H1 (cell line): ENCODE measurements around the gene DIABLO. TPM values are rescaled to one million over a fixed set of nuclear protein-coding genes. Genes with fewer than 3 reads are reported as not detected.

Experiments
- CTCF ChIA-PET: fragments of 300-600 bp; sonication (Branson Sonifier 250); formaldehyde crosslinking; loops from one replicate; lab custom pipeline; 2021; ENCODE audit not compliant: partially characterized antibody; lab: Charles Lee
- POLR2A ChIA-PET: fragments of 300-600 bp; sonication (Branson Sonifier 250); formaldehyde crosslinking; loops from one replicate; lab custom pipeline; 2021; ENCODE audit warnings: inconsistent platforms; ENCODE audit not compliant: partially characterized antibody; lab: Charles Lee
- DNase-seq, 2 experiments: peaks; one replicate each; pipeline versions ENCODE4 v3.0.0 to v3.0.0-alpha.2; 2010 to 2022; ENCODE audit warnings: low spot score in 2 of 2, low read depth in 1 of 2, mixed read lengths in 1 of 2
- FAIRE-seq: peaks from 2 replicates; lab custom pipeline; 2011; peaks lifted over from hg19 to GRCh38; lab: Jason Lieb, UNC
- H2AFZ ChIP-seq: 2 replicates; pipeline ENCODE4 v1.8.1; 2012; ENCODE audit warnings: low read length, inconsistent platforms
- H2AK5ac ChIP-seq: 2 replicates; pipeline ENCODE4 v1.6.1; 2013; ENCODE audit warnings: low read depth, low read length
- H2BK120ac ChIP-seq: replicated peaks from 2 replicates; pipeline ENCODE3; 2013; ENCODE audit warnings: low read depth, low read length, inconsistent platforms
- H2BK12ac ChIP-seq: 2 replicates; pipeline ENCODE4 v1.6.1; 2013; ENCODE audit warnings: low read depth, low read length
- H2BK15ac ChIP-seq: 2 replicates; pipeline ENCODE4 v1.6.1; 2013; ENCODE audit warnings: low read length
- H2BK20ac ChIP-seq: 2 replicates; pipeline ENCODE4 v1.6.1; 2013; ENCODE audit warnings: low read length
- H2BK5ac ChIP-seq: 2 replicates; pipeline ENCODE4 v1.6.1; 2013; ENCODE audit warnings: low read depth, low read length
- H3K14ac ChIP-seq: 2 replicates; pipeline ENCODE4 v1.6.1; 2013; ENCODE audit warnings: inconsistent platforms; ENCODE audit not compliant: insufficient read length
- H3K18ac ChIP-seq: 2 replicates; pipeline ENCODE4 v1.6.1; 2013; ENCODE audit warnings: low read length; ENCODE audit errors: extremely low read depth
- H3K23ac ChIP-seq: 2 replicates; pipeline ENCODE4 v1.6.1; 2013; ENCODE audit warnings: inconsistent platforms; ENCODE audit not compliant: insufficient read length
- H3K23me2 ChIP-seq: 2 replicates; pipeline ENCODE4 v1.6.1; 2013; ENCODE audit warnings: low read depth, low read length
- H3K27ac ChIP-seq: 2 replicates; pipeline ENCODE4 v1.6.1; 2011; ENCODE audit warnings: low read depth, low read length, inconsistent platforms
- H3K27me3 ChIP-seq, 4 experiments: replicated peaks in 1 of 4; 1 replicate in 1 of 4; 2 replicates in 3 of 4; pipeline versions ENCODE4 v1.6.1 to v1.8.1; 2011 to 2013; ENCODE audit warnings: low read length in 3 of 4, mild to moderate bottlenecking in 3 of 4, inconsistent platforms in 2 of 4, mixed read lengths in 2 of 4, moderate library complexity in 1 of 4; ENCODE audit not compliant: control insufficient read depth in 3 of 4, insufficient read depth in 3 of 4; ENCODE audit errors: extremely low read depth in 1 of 4
- H3K36me3 ChIP-seq, 4 experiments: 2 replicates each; pipeline versions ENCODE4 v1.6.1 to v1.8.1; 2011 to 2013; ENCODE audit warnings: mild to moderate bottlenecking in 4 of 4, low read length in 3 of 4, moderate library complexity in 2 of 4, control low read depth in 1 of 4, inconsistent platforms in 1 of 4; ENCODE audit not compliant: insufficient read depth in 4 of 4, control insufficient read depth in 2 of 4
- H3K4ac ChIP-seq: replicated peaks from 2 replicates; pipeline ENCODE3; 2013; ENCODE audit warnings: low read length, low read depth, mixed read lengths, inconsistent platforms; ENCODE audit not compliant: insufficient read length
- H3K4me1 ChIP-seq, 4 experiments: replicated peaks in 1 of 4; 1 replicate in 1 of 4; 2 replicates in 3 of 4; pipeline versions ENCODE4 v1.6.1 to v1.8.1; 2011 to 2013; ENCODE audit warnings: low read length in 3 of 4, inconsistent platforms in 2 of 4, mixed read lengths in 1 of 4; ENCODE audit not compliant: insufficient read depth in 4 of 4, control insufficient read depth in 3 of 4
- H3K4me2 ChIP-seq, 2 experiments: 2 replicates each; pipeline versions ENCODE4 v1.6.1 to v1.8.1; 2011 to 2013; ENCODE audit warnings: low read depth in 2 of 2, low read length in 2 of 2, control low read depth in 1 of 2, inconsistent platforms in 1 of 2, mild to moderate bottlenecking in 1 of 2; ENCODE audit not compliant: insufficient read depth in 1 of 2
- H3K4me3 ChIP-seq, 4 experiments: fragments of 200-600, 300-600 bp in 1 of 4; sonication (generic), shearing (Covaris generic), sonication (Bioruptor Twin) in 1 of 4; 2 replicates each; pipeline versions ENCODE4 v1.5.1 to v1.8.1; 2011 to 2016; ENCODE audit warnings: low read length in 4 of 4, low read depth in 3 of 4, control low read depth in 2 of 4, inconsistent platforms in 2 of 4, mild to moderate bottlenecking in 2 of 4, mixed read lengths in 1 of 4, moderate library complexity in 1 of 4; ENCODE audit not compliant: insufficient read depth in 2 of 4; ENCODE audit errors: extremely low read depth in 1 of 4
- H3K56ac ChIP-seq: replicated peaks from 2 replicates; pipeline ENCODE3; 2013; ENCODE audit warnings: low read depth, mild to moderate bottlenecking, mixed read lengths, low read length, inconsistent platforms; ENCODE audit not compliant: insufficient read length
- H3K79me1 ChIP-seq: 2 replicates; pipeline ENCODE4 v1.6.1; 2013; ENCODE audit warnings: low read depth, low read length, control low read depth
- H3K79me2 ChIP-seq, 2 experiments: 2 replicates each; pipeline versions ENCODE4 v1.6.1 to v1.8.1; 2012 to 2013; ENCODE audit warnings: low read length in 2 of 2, mild to moderate bottlenecking in 2 of 2, inconsistent platforms in 1 of 2; ENCODE audit not compliant: insufficient read depth in 2 of 2, control insufficient read depth in 1 of 2
- H3K9ac ChIP-seq, 4 experiments: replicated peaks in 1 of 4; 1 replicate in 1 of 4; 2 replicates in 3 of 4; pipeline versions ENCODE4 v1.6.1 to v1.8.1; 2011 to 2013; ENCODE audit warnings: low read depth in 3 of 4, low read length in 3 of 4, control low read depth in 2 of 4, mild to moderate bottlenecking in 2 of 4, moderate library complexity in 2 of 4, inconsistent platforms in 1 of 4; ENCODE audit errors: extremely low read depth in 1 of 4
- H3K9me3 ChIP-seq, 2 experiments: 2 replicates each; pipeline versions ENCODE4 v1.6.1 to v1.8.1; 2012 to 2013; ENCODE audit warnings: mild to moderate bottlenecking in 2 of 2, moderate library complexity in 2 of 2, control low read depth in 1 of 2, inconsistent platforms in 1 of 2, low read depth in 1 of 2, low read length in 1 of 2, mixed read lengths in 1 of 2; ENCODE audit not compliant: insufficient read depth in 2 of 2
- H4K20me1 ChIP-seq, 2 experiments: replicated peaks in 1 of 2; 2 replicates each; pipeline versions ENCODE3 to v1.8.1; 2011 to 2013; ENCODE audit warnings: inconsistent platforms in 2 of 2, low read length in 2 of 2, mild to moderate bottlenecking in 1 of 2; ENCODE audit not compliant: insufficient read depth in 2 of 2, control insufficient read depth in 1 of 2
- H4K5ac ChIP-seq: 2 replicates; pipeline ENCODE4 v1.6.1; 2013; ENCODE audit warnings: low read length, low read depth, mixed read lengths, inconsistent platforms; ENCODE audit not compliant: insufficient read length
- H4K8ac ChIP-seq: 2 replicates; pipeline ENCODE4 v1.8.0; 2013; ENCODE audit warnings: mild to moderate bottlenecking, moderate library complexity, low read length, inconsistent platforms; ENCODE audit not compliant: insufficient read depth; ENCODE audit errors: extremely low read depth
- H4K91ac ChIP-seq: replicated peaks from 2 replicates; pipeline ENCODE3; 2013; ENCODE audit warnings: low read length, mixed read lengths, inconsistent platforms; ENCODE audit not compliant: insufficient read length
- CREB1 ChIP-seq: IDR thresholded peaks from 2 replicates; pipeline ENCODE4 v1.6.1; 2012; ENCODE audit warnings: inconsistent platforms
- PHF8 ChIP-seq: fragments of 200-600 bp; sonication (generic); conservative IDR thresholded peaks from 2 replicates; pipeline ENCODE4 v1.7.1; 2012; ENCODE audit warnings: low read depth, mild to moderate bottlenecking, inconsistent platforms, low read length, moderate library complexity
- WGBS, 2 experiments: shearing (Covaris generic) in 1 of 2; methylation state at CpG; one replicate each; pipeline versions ENCODE4 v1.1.6 to v1.1.7; 2013 to 2015; ENCODE audit warnings: low lambda C conversion rate in 2 of 2, mixed read lengths in 2 of 2, inconsistent platforms in 1 of 2, low coverage in 1 of 2, missing lambda C conversion rate in 1 of 2; ENCODE audit not compliant: insufficient replicate concordance in 2 of 2, insufficient coverage in 1 of 2, insufficient read length in 1 of 2; ENCODE audit errors: extremely low coverage in 1 of 2, missing lambda C conversion rate in 1 of 2; 5-methylcytosine and 5-hydroxymethylcytosine counted together
- polyA plus RNA-seq, 7 experiments: library from polyadenylated mRNA; depleted of rRNA in 3 of 7; stranded (reverse) in 5 of 7; unstranded in 2 of 7; fragments of >200 nt in 5 of 7; fragments of 200-250 nt in 2 of 7; gene quantifications; 1 replicate in 5 of 7; 2 replicates in 1 of 7; 4 replicates in 1 of 7; pipeline versions ENCODE4 v1.2.1 to v1.2.3, GENCODE V29; 2011 to 2013; ENCODE audit warnings: missing spikeins in 2 of 7, mixed read lengths in 2 of 7
- total RNA-seq: library from RNA; stranded (reverse); fragmentation: NEBNext Ultra II Directional; extraction: Animal tissue kit (Norgen Biotek cat#: 25700); gene quantifications from 2 replicates; pipeline ENCODE4 v1.2.1, GENCODE V29; 2021

The DIABLO gene
- total and polyA plus RNA-seq, 2 of the 8 experiments (the other 6 are each of a cell fraction or from before 2014, with no cell fraction given): 65.2 to 68.3 TPM

- no peaks in the 10 kb centered on the region for H3K79me1 ChIP-seq
- no peak for TF ChIP-seq CREB1
- TF ChIP-seq PHF8: no peak
- no peak overlapping the region for H4K8ac ChIP-seq
- H3K23ac ChIP-seq: no peak overlapping the region
- no peaks in the 10 kb centered on the region; a peak in 1 of 7 replicates for H3K27me3 ChIP-seq
- H3K18ac ChIP-seq: no peak overlapping the region
- no peak overlapping the region for H2AK5ac ChIP-seq
- H2BK120ac ChIP-seq: no peak overlapping the region
- no peak overlapping the region for H2BK5ac ChIP-seq
- H2AFZ ChIP-seq: no peak overlapping the region
- no peak overlapping the region for H2BK12ac ChIP-seq
- no peak overlapping the region for H3K4me2 ChIP-seq
- H3K27ac ChIP-seq: no peak overlapping the region
- POLR2A ChIA-PET: no interaction called here
- no peak for DNase-seq
- H3K9me3 ChIP-seq: no peaks in the 10 kb centered on the region
- WGBS, 2 experiments: 90% methylated on average over 33 of the region's 34 CpGs; no CpG with 5 or more reads in 1 of the 2 experiments
- H2BK20ac ChIP-seq: no peak overlapping the region
- H3K23me2 ChIP-seq: no peaks in the 10 kb centered on the region
- H3K4me3 ChIP-seq: no peak overlapping the region
- no peak overlapping the region for H3K9ac ChIP-seq
- peaks cover 0 to 4% (median under 1%) of the 10 kb centered on the region in 4 experiments; a peak in 2 of 7 replicates for H3K4me1 ChIP-seq
- no peak overlapping the region for H3K14ac ChIP-seq
- H3K36me3 ChIP-seq: no peaks in the 10 kb centered on the region
- no peaks in the 10 kb centered on the region for H3K79me2 ChIP-seq
- no peak overlapping the region for H3K4ac ChIP-seq
- no peaks in the 10 kb centered on the region for H4K20me1 ChIP-seq
- CTCF ChIA-PET: interaction anchor here (0.7 to 4.8 kb wide), 36 partner anchors 7 to 249 kb away, joined by 3 to 27 read pairs (median 5); partner anchors contain the start of genes B3GNT4, IL31 and LRRC43
- no peak overlapping the region for H3K56ac ChIP-seq
- no peak overlapping the region for H4K5ac ChIP-seq
- peak overlapping the region; percentile 30 for H4K91ac ChIP-seq
- H2BK15ac ChIP-seq: no peak overlapping the region
- FAIRE-seq: no peak
Measured at GRCh38 chr12:122189626-122190475, 36.0 kb downstream of the DIABLO start.
